IMR-90 (cell line): Measurements from ENCODE around the gene KRTAP10-11. TPM values are rescaled to one million over a fixed set of nuclear protein-coding genes. Genes with fewer than 3 reads are reported as not detected.

ENCODE experiments used
- ATAC-seq: fragments of 200-7000 bp; cut with Tn5 transposase; 2 replicates; pipeline ENCODE4 v1.9.1; 2020; ENCODE audit warnings: low read depth, mild to moderate bottlenecking, moderate library complexity
- BruUV-seq: library from RNA; stranded (reverse); fragments of 400-500 nt; replicated peaks from 2 replicates; lab custom pipeline; 2021; lab: Mats Ljungman, UMichigan
- CTCF ChIA-PET: fragments of 300-600 bp; formaldehyde crosslinking; extraction: SDS; loops from one replicate; lab custom pipeline; 2021; ENCODE audit warnings: antibody characterized with exemption; lab: Yijun Ruan, JAX
- POLR2A ChIA-PET: fragments of 300-600 bp; sonication (Branson Sonifier 250); formaldehyde crosslinking; loops from one replicate; lab custom pipeline; 2022; ENCODE audit warnings: antibody characterized with exemption; ENCODE audit not compliant: unreplicated experiment; lab: Charles Lee
- DNase-seq: peaks from one replicate; pipeline ENCODE4 v3.0.0; 2013
- H2AFZ ChIP-seq: replicated peaks from 2 replicates; pipeline ENCODE3; 2013; ENCODE audit warnings: low read length, mild to moderate bottlenecking; ENCODE audit not compliant: poor library complexity
- H2AK5ac ChIP-seq: 2 replicates; pipeline ENCODE4 v1.6.1; 2013; ENCODE audit warnings: low read depth, low read length, inconsistent platforms
- H2AK9ac ChIP-seq: replicated peaks from 2 replicates; pipeline ENCODE3; 2013; ENCODE audit warnings: mild to moderate bottlenecking, low read depth, low read length, moderate library complexity; ENCODE audit not compliant: poor library complexity
- H2BK120ac ChIP-seq: 2 replicates; pipeline ENCODE4 v1.6.1; 2013; ENCODE audit warnings: low read depth, low read length, inconsistent platforms
- H2BK15ac ChIP-seq: 3 replicates; pipeline ENCODE4 v1.6.1; 2013; ENCODE audit warnings: low read depth, low read length, inconsistent platforms
- H2BK20ac ChIP-seq: 2 replicates; pipeline ENCODE4 v1.6.1; 2013; ENCODE audit warnings: low read depth, mild to moderate bottlenecking, inconsistent platforms, low read length, moderate library complexity
- H2BK5ac ChIP-seq: 2 replicates; pipeline ENCODE4 v1.6.1; 2013; ENCODE audit warnings: mild to moderate bottlenecking, low read depth, low read length, inconsistent platforms; ENCODE audit not compliant: poor library complexity, severe bottlenecking
- H3K14ac ChIP-seq: replicated peaks from 2 replicates; pipeline ENCODE4 v1.6.1; 2013; ENCODE audit warnings: low read depth, low read length, inconsistent platforms
- H3K18ac ChIP-seq: 2 replicates; pipeline ENCODE4 v1.6.1; 2013; ENCODE audit warnings: low read depth, low read length, control low read depth
- H3K23ac ChIP-seq: 2 replicates; pipeline ENCODE4 v1.6.1; 2013; ENCODE audit warnings: low read depth, low read length, inconsistent platforms
- H3K27ac ChIP-seq: 2 replicates; pipeline ENCODE4 v1.5.1; 2013; ENCODE audit warnings: mild to moderate bottlenecking, control low read depth, low read length; ENCODE audit not compliant: insufficient read depth
- H3K27me3 ChIP-seq: 2 replicates; pipeline ENCODE4 v1.6.1; 2013; ENCODE audit warnings: low read length; ENCODE audit not compliant: control insufficient read depth, insufficient read depth
- H3K36me3 ChIP-seq: 2 replicates; pipeline ENCODE4 v1.6.1; 2013; ENCODE audit warnings: low read length, mixed read lengths; ENCODE audit not compliant: control insufficient read depth, insufficient read depth
- H3K4ac ChIP-seq: 2 replicates; pipeline ENCODE4 v1.6.1; 2013; ENCODE audit warnings: low read depth, low read length, inconsistent platforms
- H3K4me1 ChIP-seq: 2 replicates; pipeline ENCODE4 v1.6.1; 2013; ENCODE audit warnings: low read length, mixed read lengths; ENCODE audit not compliant: control insufficient read depth, insufficient read depth
- H3K4me2 ChIP-seq: 2 replicates; pipeline ENCODE4 v1.6.1; 2013; ENCODE audit warnings: low read depth, mild to moderate bottlenecking, control low read depth, low read length, moderate library complexity
- H3K4me3 ChIP-seq: 2 replicates; pipeline ENCODE4 v1.5.1; 2013; ENCODE audit warnings: low read depth, mild to moderate bottlenecking, control low read depth, low read length, moderate library complexity; ENCODE audit not compliant: insufficient read depth
- H3K56ac ChIP-seq: 2 replicates; pipeline ENCODE4 v1.6.1; 2013; ENCODE audit warnings: low read length, inconsistent platforms; ENCODE audit not compliant: insufficient read depth; ENCODE audit errors: extremely low read depth
- H3K79me1 ChIP-seq, 2 experiments: 2 replicates each; pipeline ENCODE4 v1.6.1; 2013; ENCODE audit warnings: low read length in 2 of 2, inconsistent platforms in 1 of 2, low read depth in 1 of 2
- H3K9ac ChIP-seq: 2 replicates; pipeline ENCODE4 v1.6.1; 2013; ENCODE audit warnings: low read depth, low read length, control low read depth
- H3K9me1 ChIP-seq: 2 replicates; pipeline ENCODE4 v1.6.1; 2013; ENCODE audit warnings: low read length, inconsistent platforms; ENCODE audit not compliant: insufficient read depth
- H3K9me3 ChIP-seq: 2 replicates; pipeline ENCODE4 v1.6.1; 2013; ENCODE audit warnings: low read length; ENCODE audit not compliant: control insufficient read depth, insufficient read depth
- H4K20me1 ChIP-seq: 2 replicates; pipeline ENCODE4 v1.6.1; 2013; ENCODE audit warnings: low read length, inconsistent platforms; ENCODE audit not compliant: insufficient read depth
- H4K5ac ChIP-seq: 2 replicates; pipeline ENCODE4 v1.6.1; 2013; ENCODE audit warnings: mild to moderate bottlenecking, low read depth, low read length, control low read depth
- H4K8ac ChIP-seq, 2 experiments: 2 replicates each; pipeline ENCODE4 v1.6.1; 2013; ENCODE audit warnings: low read depth in 2 of 2, low read length in 2 of 2, control low read depth in 1 of 2, inconsistent platforms in 1 of 2
- H4K91ac ChIP-seq: 2 replicates; pipeline ENCODE4 v1.6.1; 2013; ENCODE audit warnings: low read depth, low read length, inconsistent platforms; ENCODE audit not compliant: insufficient read depth
- NFE2L2 ChIP-seq: fragments of 150-350 bp; IDR thresholded peaks from 2 replicates; pipeline ENCODE4 v1.6.1; 2016; ENCODE audit warnings: low read depth, mild to moderate bottlenecking, low read length
- WGBS, 2 experiments: methylation state at CpG; one replicate each; pipeline versions ENCODE4 v1.1.5 to v1.1.7; 2013; ENCODE audit warnings: missing lambda C conversion rate in 2 of 2; ENCODE audit not compliant: insufficient read length in 1 of 2; ENCODE audit errors: extremely low coverage in 2 of 2; 5-methylcytosine and 5-hydroxymethylcytosine counted together
- dilution Hi-C: fragments of 300-500 bp; cut with HindIII; formaldehyde crosslinking; loops from one replicate; pipeline ENCODE4 v1.14.3; 2018; ENCODE audit warnings: low sequenced_read_pairs; ENCODE audit not compliant: unreplicated experiment
- in situ Hi-C: fragments of 300-500 bp; cut with MboI; formaldehyde crosslinking; loops from 3 replicates; pipeline ENCODE4 v1.14.3; 2019; ENCODE audit warnings: low sequenced_read_pairs, inconsistent platforms, mixed read lengths
- intact Hi-C: fragments of 100-400 bp; cut with micrococcal nuclease; formaldehyde crosslinking; loops from 2 replicates; pipeline ENCODE4 v1.10.0; 2022
- polyA plus RNA-seq, 3 experiments: library from polyadenylated mRNA; depleted of rRNA; stranded (reverse); fragments of >200 nt; gene quantifications; 2 replicates each; pipeline ENCODE4 v1.2.3, GENCODE V29; 2012; ENCODE audit warnings: low replicate concordance in 1 of 3
- total RNA-seq: library from RNA; depleted of rRNA; stranded (reverse); fragments of >200 nt; gene quantifications from 2 replicates; pipeline ENCODE4 v1.2.3, GENCODE V29; 2012

Gene KRTAP10-11
- total and polyA plus RNA-seq, 2 of the 4 experiments (the other 2 are of a cell fraction): not detected

GRCh38 chr21:44677881-44678280, 31.7 kb downstream of the KRTAP10-11 start:
- DNase-seq: no peak
- no peaks in the 10 kb centered on the region for H3K9me3 ChIP-seq
- no peak overlapping the region for H3K4me2 ChIP-seq
- no peak overlapping the region for H3K4me3 ChIP-seq
- H2BK15ac ChIP-seq: no peak overlapping the region
- H3K9me1 ChIP-seq: no peaks in the 10 kb centered on the region
- no TSS peak for BruUV-seq
- H2BK20ac ChIP-seq: no peak overlapping the region
- no peak overlapping the region for H3K23ac ChIP-seq
- intact Hi-C loops (no loop called here), dilution Hi-C loops (no loop called here), in situ Hi-C loops (no loop called here)
- no peaks in the 10 kb centered on the region for H3K4me1 ChIP-seq
- peaks cover 21% of the 10 kb centered on the region for H3K27me3 ChIP-seq
- no peak overlapping the region for H2AK5ac ChIP-seq
- POLR2A ChIA-PET: no interaction called here
- H4K8ac ChIP-seq: no peak overlapping the region
- H3K36me3 ChIP-seq: no peaks in the 10 kb centered on the region
- H4K5ac ChIP-seq: no peak overlapping the region
- H3K14ac ChIP-seq: no peak overlapping the region
- H4K91ac ChIP-seq: no peak overlapping the region
- 84% methylated on average over 8 of the region's 13 CpGs; no CpG with 5 or more reads in 1 of the 2 experiments for WGBS, 2 experiments
- H2BK5ac ChIP-seq: no peak overlapping the region
- H3K79me1 ChIP-seq: no peaks in the 10 kb centered on the region
- no peak for TF ChIP-seq NFE2L2
- H3K4ac ChIP-seq: no peak overlapping the region
- no peak overlapping the region for H2AK9ac ChIP-seq
- no peak overlapping the region for H3K9ac ChIP-seq
- no peak overlapping the region for H2AFZ ChIP-seq
- H3K56ac ChIP-seq: no peak overlapping the region
- H4K20me1 ChIP-seq: no peaks in the 10 kb centered on the region
- no peak overlapping the region for H3K27ac ChIP-seq
- H2BK120ac ChIP-seq: no peak overlapping the region
- CTCF ChIA-PET: no interaction called here
- H3K18ac ChIP-seq: no peak overlapping the region
- ATAC-seq: no peak
